DND-41 (cell line): ENCODE measurements around the gene LGR6.
A peak's percentile ranks its signal among the peaks of the same experiment; 100 is the strongest.

Source experiments
- ATAC-seq: fragments of 200-7000 bp; cut with Tn5 transposase; 3 replicates; pipeline ENCODE4 v1.9.1; 2021; ENCODE audit warnings: low read depth; ENCODE audit not compliant: insufficient read depth
- DNase-seq: peaks from one replicate; pipeline ENCODE4 v3.0.0-alpha.2; 2020
- H2AFZ ChIP-seq: 2 replicates; pipeline ENCODE4 v1.6.0; 2012; ENCODE audit warnings: low read depth, low read length
- H3K27ac ChIP-seq: 2 replicates; pipeline ENCODE4 v1.5.1; 2012; ENCODE audit warnings: low read length, inconsistent platforms
- H3K27me3 ChIP-seq: fragments of 200-600 bp; sonication (generic); 2 replicates; pipeline ENCODE4 v1.6.0; 2012; ENCODE audit warnings: low read length, mild to moderate bottlenecking, inconsistent platforms; ENCODE audit not compliant: insufficient read depth, poor library complexity
- H3K36me3 ChIP-seq: 2 replicates; pipeline ENCODE4 v1.5.1; 2012; ENCODE audit warnings: low read length, inconsistent platforms; ENCODE audit not compliant: insufficient read depth
- H3K4me1 ChIP-seq: 2 replicates; pipeline ENCODE4 v1.5.1; 2012; ENCODE audit warnings: mild to moderate bottlenecking, low read length; ENCODE audit not compliant: insufficient read depth
- H3K4me2 ChIP-seq: 2 replicates; pipeline ENCODE4 v1.6.0; 2012; ENCODE audit warnings: mild to moderate bottlenecking, moderate library complexity, low read length, inconsistent platforms; ENCODE audit not compliant: insufficient read depth
- H3K4me3 ChIP-seq, 2 experiments: fragments of 200-600 bp in 1 of 2; shearing (Covaris generic) in 1 of 2; 2 replicates each; pipeline ENCODE4 v1.5.1; 2012 to 2016; ENCODE audit warnings: inconsistent platforms in 2 of 2, low read length in 2 of 2, mild to moderate bottlenecking in 2 of 2, low read depth in 1 of 2, moderate library complexity in 1 of 2
- H3K79me2 ChIP-seq: 2 replicates; pipeline ENCODE4 v1.6.0; 2012; ENCODE audit warnings: low read length, inconsistent platforms; ENCODE audit not compliant: insufficient read depth
- H3K9ac ChIP-seq: 2 replicates; pipeline ENCODE4 v1.6.0; 2012; ENCODE audit warnings: low read depth, mild to moderate bottlenecking, inconsistent platforms, low read length, moderate library complexity
- H3K9me3 ChIP-seq: 2 replicates; pipeline ENCODE4 v1.5.1; 2012; ENCODE audit warnings: low read length, moderate library complexity, mild to moderate bottlenecking, inconsistent platforms; ENCODE audit not compliant: insufficient read depth, severe bottlenecking
- H4K20me1 ChIP-seq: 2 replicates; pipeline ENCODE4 v1.6.0; 2012; ENCODE audit warnings: low read length; ENCODE audit not compliant: insufficient read depth
- EZH2 ChIP-seq: IDR thresholded peaks from 3 replicates; pipeline ENCODE4 v1.6.1; 2012; ENCODE audit warnings: borderline replicate concordance, low read depth, mild to moderate bottlenecking, moderate library complexity, low read length, inconsistent platforms; ENCODE audit not compliant: severe bottlenecking
- TF ChIP-seq, protein P1 (sequence below): IDR thresholded peaks from 2 replicates; pipeline ENCODE4 v1.5.1; 2012; ENCODE audit warnings: borderline replicate concordance, low read length, moderate library complexity, mild to moderate bottlenecking; ENCODE audit not compliant: poor library complexity, severe bottlenecking; ENCODE audit errors: extremely low read depth

LGR6 gene

DNA sequence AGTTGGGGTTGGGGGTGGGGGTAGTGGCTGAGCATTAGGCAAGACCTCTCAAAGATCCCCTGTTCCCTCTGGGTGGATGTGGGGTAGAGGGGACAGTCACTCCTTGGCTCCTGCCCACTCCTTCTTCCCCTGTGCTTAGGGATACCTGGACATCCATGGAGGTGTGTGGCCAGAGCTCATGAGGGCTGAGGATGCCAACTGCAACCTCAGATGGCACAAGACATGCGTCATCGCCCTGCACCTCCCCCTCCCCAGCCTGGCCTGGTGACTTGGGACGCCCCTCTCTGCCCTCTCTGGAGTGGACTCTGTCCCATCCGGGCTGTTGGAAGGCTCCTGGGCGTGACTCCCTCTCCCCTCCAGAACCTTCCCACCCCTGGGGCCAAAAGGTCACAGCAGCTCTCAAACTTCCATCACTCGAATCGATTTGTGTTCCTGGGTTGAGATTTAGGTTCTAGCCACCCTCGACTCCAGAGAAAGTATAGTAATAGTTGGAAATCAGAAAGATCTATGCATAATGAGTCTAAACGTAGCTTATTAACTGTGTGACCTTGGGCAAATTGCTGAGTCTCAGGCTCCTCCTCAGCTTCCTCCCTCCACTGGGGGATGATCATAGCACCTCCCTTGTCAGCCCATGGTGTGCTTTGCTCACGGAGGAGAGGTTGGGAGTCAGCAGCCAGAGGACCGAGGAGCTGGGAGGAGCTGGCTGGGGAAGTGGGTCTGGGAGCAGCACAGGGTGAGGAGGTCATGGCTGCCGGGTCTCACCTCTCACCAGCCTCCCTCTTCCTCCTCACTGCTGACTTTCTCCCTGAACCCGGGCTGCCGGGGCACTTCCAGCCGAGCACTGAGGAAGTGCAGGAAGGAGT lies 30.9 kb upstream of the LGR6 start:
- Histone ChIP-seq H4K20me1 (no peaks in the 10 kb centered on the region), H3K9ac (peak overlapping the region; percentile 75), H3K4me3 (no peak overlapping the region), H3K27ac (peak overlapping the region; percentile 98), H3K4me2 (peak overlapping the region; percentile 26), H3K79me2 (peaks cover 26% of the 10 kb centered on the region), H3K36me3 (peaks cover 10% of the 10 kb centered on the region; the same call in 1 of the 2 replicates), H2AFZ (no peak overlapping the region), H3K4me1 (peaks cover 92% of the 10 kb centered on the region), H3K9me3 (no peaks in the 10 kb centered on the region), H3K27me3 (no peaks in the 10 kb centered on the region)
- ATAC-seq (0 out of 3 replicates have a peak, but pooled peaks have one; percentile 7), DNase-seq (peak; percentile 62)
- TF ChIP-seq, protein P1, sequence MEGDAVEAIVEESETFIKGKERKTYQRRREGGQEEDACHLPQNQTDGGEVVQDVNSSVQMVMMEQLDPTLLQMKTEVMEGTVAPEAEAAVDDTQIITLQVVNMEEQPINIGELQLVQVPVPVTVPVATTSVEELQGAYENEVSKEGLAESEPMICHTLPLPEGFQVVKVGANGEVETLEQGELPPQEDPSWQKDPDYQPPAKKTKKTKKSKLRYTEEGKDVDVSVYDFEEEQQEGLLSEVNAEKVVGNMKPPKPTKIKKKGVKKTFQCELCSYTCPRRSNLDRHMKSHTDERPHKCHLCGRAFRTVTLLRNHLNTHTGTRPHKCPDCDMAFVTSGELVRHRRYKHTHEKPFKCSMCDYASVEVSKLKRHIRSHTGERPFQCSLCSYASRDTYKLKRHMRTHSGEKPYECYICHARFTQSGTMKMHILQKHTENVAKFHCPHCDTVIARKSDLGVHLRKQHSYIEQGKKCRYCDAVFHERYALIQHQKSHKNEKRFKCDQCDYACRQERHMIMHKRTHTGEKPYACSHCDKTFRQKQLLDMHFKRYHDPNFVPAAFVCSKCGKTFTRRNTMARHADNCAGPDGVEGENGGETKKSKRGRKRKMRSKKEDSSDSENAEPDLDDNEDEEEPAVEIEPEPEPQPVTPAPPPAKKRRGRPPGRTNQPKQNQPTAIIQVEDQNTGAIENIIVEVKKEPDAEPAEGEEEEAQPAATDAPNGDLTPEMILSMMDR, result no peak
- no peak for TF ChIP-seq EZH2

DNA sequence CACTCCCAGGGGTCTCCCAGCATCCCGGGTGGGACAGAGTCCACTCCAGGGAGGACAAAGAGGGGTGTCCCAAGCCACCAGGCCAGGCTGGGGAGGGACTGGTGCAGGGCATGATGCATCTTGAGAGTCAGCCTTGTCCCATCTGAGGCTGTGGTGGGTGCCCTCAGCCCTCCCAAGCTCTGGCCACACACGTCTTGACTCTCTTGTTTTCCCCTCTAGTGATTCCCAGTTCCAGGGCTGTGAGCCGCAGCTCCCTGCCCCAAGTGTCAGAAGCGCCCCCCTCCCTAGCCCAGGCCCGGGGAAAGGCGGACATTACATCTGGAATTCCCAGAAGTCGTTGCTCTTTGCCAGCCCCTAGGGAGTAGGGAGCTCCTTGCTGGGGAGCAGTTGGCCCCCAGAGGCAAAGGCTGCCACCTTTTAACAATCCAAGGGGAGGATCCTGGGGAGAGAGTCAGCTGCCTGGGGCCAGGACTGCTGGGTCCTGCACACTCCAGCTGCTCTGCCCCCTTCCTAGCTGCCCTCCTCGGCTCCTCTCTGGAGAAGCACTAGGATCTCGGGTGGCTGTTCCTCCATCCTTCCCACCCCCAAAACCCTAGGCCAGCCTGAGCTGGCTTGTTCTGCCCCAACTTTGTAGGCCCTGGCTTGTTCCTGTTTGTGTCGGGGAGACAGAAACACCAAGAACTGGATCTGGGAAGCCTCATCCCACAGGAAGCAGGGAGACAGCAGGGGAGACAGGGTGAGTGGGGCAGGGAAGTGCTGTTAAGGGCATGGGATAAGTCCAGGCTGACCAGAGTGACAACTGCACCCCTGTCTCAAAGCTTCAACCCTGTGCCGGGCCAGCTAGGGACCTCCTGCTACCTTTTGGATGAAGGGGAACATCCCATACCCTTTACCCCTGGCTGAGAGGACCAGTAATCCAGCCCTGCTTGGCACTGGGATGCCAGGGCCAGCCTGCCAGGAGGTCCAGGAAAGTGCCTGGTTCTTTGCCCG lies 30.0 kb upstream of the LGR6 start:
- Histone ChIP-seq H4K20me1 (no peaks in the 10 kb centered on the region), H3K79me2 (peaks cover 17% of the 10 kb centered on the region), H3K27me3 (no peaks in the 10 kb centered on the region), H3K27ac (peak overlapping the region; percentile 98), H2AFZ (no peak overlapping the region), H3K4me1 (peaks cover 82% of the 10 kb centered on the region), H3K4me3 (no peak overlapping the region), H3K36me3 (peaks cover 6% of the 10 kb centered on the region; the same call in 1 of the 2 replicates), H3K9me3 (no peaks in the 10 kb centered on the region), H3K4me2 (no peak overlapping the region), H3K9ac (peak overlapping the region; percentile 75)
- no peak for ATAC-seq
- no peak for TF ChIP-seq EZH2
- TF ChIP-seq, protein P1, result no peak
- peak; percentile 22 for DNase-seq

DNA sequence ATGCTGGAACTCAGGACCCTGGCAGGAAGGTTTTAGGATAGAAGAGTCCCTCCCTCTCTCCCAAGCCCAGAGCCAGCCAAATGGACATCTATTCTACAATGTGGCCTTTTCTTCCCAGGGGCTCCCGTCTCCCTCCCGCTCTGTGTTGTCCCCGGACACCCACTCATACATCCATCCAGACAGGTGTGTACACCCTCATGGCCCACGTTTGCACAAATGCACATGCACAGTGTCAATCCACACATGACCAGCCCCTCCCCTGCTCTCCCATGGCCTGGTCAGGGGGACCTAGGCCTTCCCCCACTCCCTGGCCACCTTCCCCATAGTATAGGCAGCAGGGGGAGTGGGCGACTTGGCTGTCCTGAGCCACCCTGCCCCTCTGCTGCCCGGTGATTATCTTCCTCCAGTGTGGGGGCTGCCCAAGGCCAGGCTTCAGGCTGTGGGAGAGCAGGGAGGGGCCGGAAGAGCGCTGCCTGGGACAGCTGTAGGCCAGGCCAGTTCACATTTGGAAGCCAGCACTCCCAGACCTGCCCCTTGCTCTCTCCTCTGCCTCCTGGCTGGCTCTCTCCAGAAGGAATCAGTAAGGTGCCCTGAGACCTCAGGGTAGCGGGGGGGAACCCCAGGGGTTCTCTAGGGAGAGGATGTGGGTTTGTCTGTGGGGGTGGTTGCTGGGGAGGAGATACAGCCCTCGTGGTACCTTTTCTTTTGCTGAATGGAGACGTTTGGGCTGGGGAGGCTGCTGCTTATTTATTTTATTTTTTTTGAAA lies 29.1 kb upstream of the LGR6 start:
- H3K9ac ChIP-seq, result peak overlapping the region; percentile 32
- TF ChIP-seq EZH2, result no peak
- TF ChIP-seq, protein P1, result no peak
- no peaks in the 10 kb centered on the region for H4K20me1 ChIP-seq
- H3K4me1 ChIP-seq, result peaks cover 74% of the 10 kb centered on the region
- DNase-seq (peak; percentile 85), ATAC-seq (peak; percentile 44)
- H3K27ac ChIP-seq, result peak overlapping the region; percentile 98
- H3K4me2 ChIP-seq, result no peak overlapping the region
- H3K79me2 ChIP-seq, result peaks cover 8% of the 10 kb centered on the region
- H3K27me3 ChIP-seq, result no peaks in the 10 kb centered on the region
- no peaks in the 10 kb centered on the region for H3K9me3 ChIP-seq
- no peak overlapping the region for H2AFZ ChIP-seq
- H3K36me3 ChIP-seq, result no peaks in the 10 kb centered on the region; the same call in 1 of the 2 replicates
- H3K4me3 ChIP-seq, result no peak overlapping the region
